GM12878 (cell line): ENCODE measurements around the gene THTPA. TPM values are rescaled to one million over a fixed set of nuclear protein-coding genes. Genes with fewer than 3 reads are reported as not detected.

Source experiments
- BHLHE40 ChIP-seq, 2 experiments: fragments of 450-650 bp in 1 of 2; IDR thresholded peaks; 2 replicates each; pipeline ENCODE4 v1.6.1; 2011 to 2017; ENCODE audit warnings: low read depth in 2 of 2, borderline replicate concordance in 1 of 2, improper control_type of control experiment in 1 of 2, low read length in 1 of 2, mild to moderate bottlenecking in 1 of 2
- BRCA1 ChIP-seq: IDR thresholded peaks from 2 replicates; pipeline ENCODE4 v1.6.1; 2011; ENCODE audit warnings: low read depth, low read length, improper control_type of control experiment
- EED ChIP-seq: sonication (generic); IDR thresholded peaks from 2 replicates; pipeline ENCODE4 v1.6.1; 2016; ENCODE audit warnings: antibody characterized with exemption, low read depth
- ETV6 ChIP-seq, 2 experiments: fragments of 450-650 bp in 1 of 2; IDR thresholded peaks in 1 of 2; conservative IDR thresholded peaks in 1 of 2; 2 replicates each; pipeline ENCODE4 v1.6.1; 2014; ENCODE audit warnings: antibody characterized with exemption in 1 of 2, borderline replicate concordance in 1 of 2, low read depth in 1 of 2, mild to moderate bottlenecking in 1 of 2, moderate library complexity in 1 of 2
- HCFC1 ChIP-seq: fragments of 150-350 bp; IDR thresholded peaks from 2 replicates; pipeline ENCODE4 v1.6.1; 2014; ENCODE audit warnings: low read length
- IKZF2 ChIP-seq, 2 experiments: fragments of 450-650 bp; IDR thresholded peaks; 2 replicates each; pipeline ENCODE4 v1.6.1; 2017; ENCODE audit warnings: mild to moderate bottlenecking in 2 of 2, moderate library complexity in 2 of 2
- JUND ChIP-seq: IDR thresholded peaks from 2 replicates; pipeline ENCODE4 v1.6.1; 2012; ENCODE audit warnings: low read depth, mild to moderate bottlenecking, low read length, improper control_type of control experiment, moderate library complexity
- NR2C1 ChIP-seq: fragments of 450-650 bp; IDR thresholded peaks from 2 replicates; pipeline ENCODE4 v1.6.1; 2017; ENCODE audit warnings: antibody characterized with exemption, mild to moderate bottlenecking, moderate library complexity
- PAX5 ChIP-seq: IDR thresholded peaks from 2 replicates; pipeline ENCODE4 v1.6.1; 2011; ENCODE audit warnings: low read depth, low read length, borderline replicate concordance
- PAX8 ChIP-seq: fragments of 450-650 bp; IDR thresholded peaks from 2 replicates; pipeline ENCODE4 v1.6.1; 2017; ENCODE audit warnings: mild to moderate bottlenecking, moderate library complexity
- RELA ChIP-seq: fragments of 450-650 bp; IDR thresholded peaks from 2 replicates; pipeline ENCODE4 v1.8.0; 2014; ENCODE audit warnings: borderline replicate concordance; ENCODE audit not compliant: partially characterized antibody
- RUNX3 ChIP-seq: IDR thresholded peaks from 2 replicates; pipeline ENCODE4 v1.6.1; 2012; ENCODE audit warnings: low read length, inconsistent platforms
- SIX5 ChIP-seq: IDR thresholded peaks from 2 replicates; pipeline ENCODE4 v1.6.1; 2011; ENCODE audit warnings: mild to moderate bottlenecking, low read depth, low read length, moderate library complexity; ENCODE audit not compliant: severe bottlenecking
- SMC3 ChIP-seq: IDR thresholded peaks from 2 replicates; pipeline ENCODE4 v1.6.1; 2011; ENCODE audit warnings: low read length, improper control_type of control experiment, borderline replicate concordance
- SREBF1 ChIP-seq: IDR thresholded peaks from 2 replicates; pipeline ENCODE4 v1.6.1; 2012; ENCODE audit warnings: mild to moderate bottlenecking, low read length
- TCF7 ChIP-seq: IDR thresholded peaks from 2 replicates; pipeline ENCODE4 v1.6.1; 2014; ENCODE audit warnings: antibody characterized with exemption, borderline replicate concordance
- ZBTB33 ChIP-seq: fragments of 450-650 bp; IDR thresholded peaks from 2 replicates; pipeline ENCODE4 v1.6.1; 2017; ENCODE audit warnings: mild to moderate bottlenecking
- ZNF687 ChIP-seq: fragments of 450-650 bp; IDR thresholded peaks from 2 replicates; pipeline ENCODE4 v1.6.1; 2017; ENCODE audit warnings: mild to moderate bottlenecking, moderate library complexity
- polyA plus RNA-seq, 11 experiments: library from polyadenylated mRNA; depleted of rRNA in 4 of 11; unstranded in 6 of 11; stranded (reverse) in 5 of 11; fragments of >200 nt; fragmentation: Nextera tagmentation in 4 of 11; fragmentation: Illumina TruSeq in 1 of 11; extraction: Ambion mirVana in 4 of 11; extraction: Trizol in 1 of 11; gene quantifications; 1 replicate in 1 of 11; 2 replicates in 10 of 11; pipeline versions ENCODE4 v1.2.1 to v1.2.3, GENCODE V29; 2011 to 2016; ENCODE audit warnings: inconsistent platforms in 2 of 11, missing spikeins in 2 of 11, low read depth in 1 of 11
- total RNA-seq, 4 experiments: library from RNA; depleted of rRNA in 3 of 4; stranded (reverse); fragments of >200 nt in 3 of 4; fragmentation: Illumina TruSeq in 1 of 4; extraction: Trizol in 1 of 4; gene quantifications; 2 replicates each; pipeline versions ENCODE4 v1.2.1 to v1.2.3, GENCODE V29; 2013 to 2021
- TF ChIP-seq, protein P1 (sequence below): IDR thresholded peaks from 2 replicates; pipeline ENCODE4 v1.6.1; 2011; ENCODE audit warnings: low read depth, mild to moderate bottlenecking, low read length, moderate library complexity, borderline replicate concordance; ENCODE audit errors: extremely low read depth
- TF ChIP-seq, protein P2 (sequence below): IDR thresholded peaks from 2 replicates; pipeline ENCODE4 v1.6.1; 2012; ENCODE audit warnings: low read length, inconsistent platforms
- TF ChIP-seq, protein P3 (sequence below): IDR thresholded peaks from 2 replicates; pipeline ENCODE4 v1.6.1; 2012; ENCODE audit warnings: low read depth, low read length, improper control_type of control experiment
- TF ChIP-seq, protein P4 (sequence below): fragments of 450-650 bp; IDR thresholded peaks from 2 replicates; pipeline ENCODE4 v1.6.1; 2017; ENCODE audit warnings: borderline replicate concordance

Gene THTPA
- total and polyA plus RNA-seq, 10 of the 15 experiments (the other 5 are each of a cell fraction or from before 2014, with no cell fraction given) = 3.1 to 24.9 (median 12.8) TPM

DNA sequence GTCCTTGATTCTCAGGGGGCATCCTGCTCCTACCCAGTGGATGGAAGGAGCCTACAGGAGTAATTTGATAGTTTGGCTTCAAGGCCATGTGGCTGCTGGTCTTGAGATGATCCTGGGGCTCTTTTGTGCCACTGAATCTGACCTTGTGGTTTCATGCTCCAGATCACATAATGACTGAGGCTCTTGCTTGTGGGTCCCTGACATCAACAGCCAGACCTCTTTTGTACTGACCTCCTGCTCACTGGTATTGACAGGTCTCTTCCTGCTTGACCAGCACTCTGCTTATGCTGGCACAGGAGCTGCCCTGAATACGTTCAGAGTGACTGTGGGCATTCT, 45.7 kb downstream of the THTPA start (continued):
- TF ChIP-seq, protein P1, sequence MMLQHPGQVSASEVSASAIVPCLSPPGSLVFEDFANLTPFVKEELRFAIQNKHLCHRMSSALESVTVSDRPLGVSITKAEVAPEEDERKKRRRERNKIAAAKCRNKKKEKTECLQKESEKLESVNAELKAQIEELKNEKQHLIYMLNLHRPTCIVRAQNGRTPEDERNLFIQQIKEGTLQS = no peak
- TF ChIP-seq RUNX3 (peak; percentile 85), HCFC1 (no peak), SMC3 (no peak), JUND (no peak), TCF7 (no peak), RELA (no peak), NR2C1 (no peak), ZNF687 (no peak), BRCA1 (no peak), ETV6 (conservative IDR thresholded peaks at IDR 0.05 in 1 of 2, IDR thresholded peaks at IDR 0.05 in 1 of 2; ENCODE audit: borderline replicate concordance in 1 of 2, low read depth in 1 of 2) (0 out of 4 replicates have a peak, but pooled peaks of 1 of the 2 experiments have one; percentile 18), BHLHE40 (IDR thresholded peaks at IDR 0.05; ENCODE audit: borderline replicate concordance in 1 of 2, low read depth in 2 of 2, low read length in 1 of 2) (no peak), PAX5 (peak; percentile 39; the same call in 1 of the 2 replicates), SIX5 (no peak), IKZF2 (IDR thresholded peaks at IDR 0.05) (no peak), SREBF1 (no peak), PAX8 (no peak), EED (no peak), ZBTB33 (no peak)
- TF ChIP-seq, protein P2, sequence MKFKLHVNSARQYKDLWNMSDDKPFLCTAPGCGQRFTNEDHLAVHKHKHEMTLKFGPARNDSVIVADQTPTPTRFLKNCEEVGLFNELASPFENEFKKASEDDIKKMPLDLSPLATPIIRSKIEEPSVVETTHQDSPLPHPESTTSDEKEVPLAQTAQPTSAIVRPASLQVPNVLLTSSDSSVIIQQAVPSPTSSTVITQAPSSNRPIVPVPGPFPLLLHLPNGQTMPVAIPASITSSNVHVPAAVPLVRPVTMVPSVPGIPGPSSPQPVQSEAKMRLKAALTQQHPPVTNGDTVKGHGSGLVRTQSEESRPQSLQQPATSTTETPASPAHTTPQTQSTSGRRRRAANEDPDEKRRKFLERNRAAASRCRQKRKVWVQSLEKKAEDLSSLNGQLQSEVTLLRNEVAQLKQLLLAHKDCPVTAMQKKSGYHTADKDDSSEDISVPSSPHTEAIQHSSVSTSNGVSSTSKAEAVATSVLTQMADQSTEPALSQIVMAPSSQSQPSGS = no peak
- TF ChIP-seq, protein P3, sequence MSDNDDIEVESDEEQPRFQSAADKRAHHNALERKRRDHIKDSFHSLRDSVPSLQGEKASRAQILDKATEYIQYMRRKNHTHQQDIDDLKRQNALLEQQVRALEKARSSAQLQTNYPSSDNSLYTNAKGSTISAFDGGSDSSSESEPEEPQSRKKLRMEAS = no peak
- TF ChIP-seq, protein P4, sequence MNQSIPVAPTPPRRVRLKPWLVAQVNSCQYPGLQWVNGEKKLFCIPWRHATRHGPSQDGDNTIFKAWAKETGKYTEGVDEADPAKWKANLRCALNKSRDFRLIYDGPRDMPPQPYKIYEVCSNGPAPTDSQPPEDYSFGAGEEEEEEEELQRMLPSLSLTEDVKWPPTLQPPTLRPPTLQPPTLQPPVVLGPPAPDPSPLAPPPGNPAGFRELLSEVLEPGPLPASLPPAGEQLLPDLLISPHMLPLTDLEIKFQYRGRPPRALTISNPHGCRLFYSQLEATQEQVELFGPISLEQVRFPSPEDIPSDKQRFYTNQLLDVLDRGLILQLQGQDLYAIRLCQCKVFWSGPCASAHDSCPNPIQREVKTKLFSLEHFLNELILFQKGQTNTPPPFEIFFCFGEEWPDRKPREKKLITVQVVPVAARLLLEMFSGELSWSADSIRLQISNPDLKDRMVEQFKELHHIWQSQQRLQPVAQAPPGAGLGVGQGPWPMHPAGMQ = no peak
